MM.1S (cell line): ENCODE results near the gene TPRA1.

Experiments
- EZH2 ChIP-seq: fragments of 300-600 bp; sonication (generic); optimal IDR thresholded peaks from 2 replicates; pipeline ENCODE3; 2017; ENCODE audit warnings: low read depth, mild to moderate bottlenecking, antibody characterized with exemption, low read length, mixed read lengths
- TF ChIP-seq, protein P1 (sequence below): fragments of 300-600 bp; sonication (generic); IDR thresholded peaks from 2 replicates; pipeline ENCODE4 v1.5.1; 2016; ENCODE audit warnings: antibody characterized with exemption, low read length, mixed read lengths

DNA sequence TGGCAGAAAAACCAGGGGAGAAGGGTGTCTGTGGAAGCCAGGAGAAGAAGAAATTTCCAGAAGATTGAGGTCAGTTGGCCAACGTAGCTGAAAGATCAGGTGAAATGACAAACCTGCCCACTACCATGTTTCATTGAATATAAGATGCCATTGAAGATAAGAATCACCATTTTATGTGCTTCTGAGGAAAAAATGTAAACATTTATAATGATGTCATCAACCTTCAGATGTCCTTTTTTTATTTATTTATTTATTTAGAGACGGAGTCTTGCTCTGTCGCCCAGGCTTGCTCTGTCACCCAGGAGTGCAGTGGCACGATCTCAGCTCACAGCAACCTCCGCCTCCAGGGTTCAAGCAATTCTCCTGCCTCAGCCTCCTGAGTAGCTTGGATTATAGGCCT is 33.5 kb upstream of the TPRA1 start:
- TF ChIP-seq, protein P1, sequence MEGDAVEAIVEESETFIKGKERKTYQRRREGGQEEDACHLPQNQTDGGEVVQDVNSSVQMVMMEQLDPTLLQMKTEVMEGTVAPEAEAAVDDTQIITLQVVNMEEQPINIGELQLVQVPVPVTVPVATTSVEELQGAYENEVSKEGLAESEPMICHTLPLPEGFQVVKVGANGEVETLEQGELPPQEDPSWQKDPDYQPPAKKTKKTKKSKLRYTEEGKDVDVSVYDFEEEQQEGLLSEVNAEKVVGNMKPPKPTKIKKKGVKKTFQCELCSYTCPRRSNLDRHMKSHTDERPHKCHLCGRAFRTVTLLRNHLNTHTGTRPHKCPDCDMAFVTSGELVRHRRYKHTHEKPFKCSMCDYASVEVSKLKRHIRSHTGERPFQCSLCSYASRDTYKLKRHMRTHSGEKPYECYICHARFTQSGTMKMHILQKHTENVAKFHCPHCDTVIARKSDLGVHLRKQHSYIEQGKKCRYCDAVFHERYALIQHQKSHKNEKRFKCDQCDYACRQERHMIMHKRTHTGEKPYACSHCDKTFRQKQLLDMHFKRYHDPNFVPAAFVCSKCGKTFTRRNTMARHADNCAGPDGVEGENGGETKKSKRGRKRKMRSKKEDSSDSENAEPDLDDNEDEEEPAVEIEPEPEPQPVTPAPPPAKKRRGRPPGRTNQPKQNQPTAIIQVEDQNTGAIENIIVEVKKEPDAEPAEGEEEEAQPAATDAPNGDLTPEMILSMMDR: no peak
- no peak for TF ChIP-seq EZH2
